GM21515 (cell line): Measurements from ENCODE around the gene BPHL.
"Not testable (repeated sequence)": the region's sequence is repeated elsewhere in the genome, so short reads cannot be mapped to it uniquely, and the experiment has no call there.

Experiments
- ATAC-seq: cut with Tn5 transposase; IDR thresholded peaks from one replicate; pipeline ENCODE4 v1.9.1; 2021; ENCODE audit not compliant: unreplicated experiment

The BPHL gene

GRCh38 chr6:3120765-3121089, 2.2 kb downstream of the BPHL start:
- ATAC-seq: no peak

DNA sequence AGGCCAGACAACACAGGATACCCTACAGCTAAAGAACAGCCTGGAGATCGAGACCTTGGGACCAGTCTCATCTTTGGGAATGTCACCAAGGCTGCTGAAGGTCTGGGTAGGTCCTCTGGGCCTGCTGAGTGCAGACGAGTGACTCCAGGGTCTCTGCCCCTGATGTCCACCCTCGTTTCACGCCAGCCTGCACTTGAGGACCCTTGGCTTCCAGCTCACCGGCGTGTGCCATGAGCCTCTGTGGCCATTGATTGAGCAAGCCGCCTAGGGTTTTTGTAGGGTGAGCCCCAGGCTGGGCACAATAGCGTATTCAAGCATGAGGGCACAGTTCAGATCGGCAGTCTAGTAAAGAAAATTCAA, 4.3 kb downstream of the BPHL start:
- ATAC-seq: no peak

- ATAC-seq: no peak
Observed at GRCh38 chr6:3124667-3125066, 6.2 kb downstream of the BPHL start.

DNA sequence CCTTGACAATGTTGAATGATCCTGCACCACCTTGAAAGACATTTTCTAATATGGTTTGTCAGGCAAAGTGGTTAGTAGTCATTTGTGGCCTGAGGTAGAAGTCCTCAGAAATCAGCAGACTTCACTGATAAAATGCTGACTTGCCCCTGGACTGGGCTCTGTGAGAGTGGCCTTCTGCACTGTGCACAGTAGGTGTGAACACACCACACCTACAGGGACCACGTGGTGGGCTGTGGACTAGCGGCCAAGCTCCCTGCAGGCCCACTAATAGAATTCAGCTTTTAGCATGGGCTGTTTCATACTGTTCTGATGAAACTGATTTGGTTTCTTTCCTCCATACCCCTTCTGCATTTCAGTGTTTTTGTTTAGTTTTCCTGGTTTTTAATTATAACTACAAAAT, 7.3 kb downstream of the BPHL start:
- no peak for ATAC-seq

DNA sequence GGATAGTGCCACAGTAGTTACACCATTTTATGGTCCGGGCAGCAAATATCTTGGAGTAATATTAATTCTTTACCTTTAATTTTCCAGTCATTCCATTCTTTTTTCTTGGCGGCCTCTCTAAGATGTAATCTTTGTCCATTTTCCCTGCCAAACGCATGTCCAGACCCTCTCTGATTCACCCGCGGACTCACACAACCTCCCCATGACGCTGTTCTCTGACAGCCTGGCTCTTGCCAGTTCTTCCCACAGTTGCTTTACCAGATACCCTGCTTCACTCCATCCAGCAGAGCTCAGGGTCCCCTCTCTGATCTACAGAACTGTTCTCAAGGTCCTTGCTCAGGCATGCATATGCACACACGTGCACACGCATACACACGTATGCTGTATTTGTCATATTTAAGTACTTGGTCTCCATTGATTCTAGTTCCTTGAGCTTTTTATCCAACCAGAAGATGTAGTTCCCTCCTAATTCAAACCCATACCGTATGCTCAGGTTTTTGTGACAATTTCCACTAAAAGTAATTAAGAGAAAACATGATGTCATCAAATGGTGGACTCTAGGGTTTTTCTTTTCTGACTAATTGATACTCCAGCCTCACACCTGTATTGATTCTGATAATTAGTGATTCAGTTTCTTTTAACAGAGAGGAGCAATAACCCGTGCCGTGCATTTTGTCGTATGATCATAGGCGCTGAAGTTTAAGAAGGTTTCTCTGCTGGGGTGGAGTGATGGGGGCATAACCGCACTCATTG, 10.0 kb downstream of the BPHL start:
- ATAC-seq: no peak

GRCh38 chr6:3131695-3132094, 13.2 kb downstream of the BPHL start:
- ATAC-seq: no peak

- ATAC-seq: no peak
Observed at GRCh38 chr6:3133515-3133914, 15.0 kb downstream of the BPHL start.

GRCh38 chr6:3135668-3136291, 17.3 kb downstream of the BPHL start:
- ATAC-seq: no peak

DNA sequence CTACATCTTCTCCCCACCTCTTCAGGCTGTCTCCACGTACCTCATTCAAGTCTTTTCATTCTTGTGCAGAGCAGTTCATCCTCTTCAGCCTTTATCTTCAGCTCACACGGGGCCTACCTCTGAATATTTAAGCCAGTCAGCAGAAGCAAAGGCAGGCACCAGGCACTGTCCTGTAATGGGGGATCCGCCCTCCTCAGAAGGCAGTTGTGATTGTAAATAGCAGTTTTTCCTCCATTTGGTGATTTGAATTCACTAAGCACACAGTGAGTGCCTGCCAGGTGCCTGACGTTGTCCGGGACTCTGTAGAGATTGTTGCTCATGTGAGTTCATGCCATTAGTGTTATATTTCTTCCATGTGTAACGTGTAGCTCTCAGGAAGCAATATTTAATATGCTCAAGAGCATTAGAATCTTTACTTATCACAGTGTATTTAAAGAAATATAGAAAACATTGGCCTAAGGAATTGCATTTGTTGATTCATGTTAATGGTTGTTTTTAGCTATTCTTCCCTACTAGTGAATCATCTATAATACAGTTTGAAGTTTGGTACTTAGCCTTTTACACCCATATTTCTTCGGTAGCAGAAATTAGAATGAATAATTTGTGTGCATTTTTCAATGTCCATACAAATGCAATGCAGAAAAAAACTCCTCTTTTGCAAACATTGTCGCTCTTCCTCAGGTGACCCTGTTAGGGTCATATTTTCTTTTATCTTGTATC, 17.9 kb downstream of the BPHL start:
- no peak for ATAC-seq

GRCh38 chr6:3137057-3137777, 18.7 kb downstream of the BPHL start:
- no peak for ATAC-seq

DNA sequence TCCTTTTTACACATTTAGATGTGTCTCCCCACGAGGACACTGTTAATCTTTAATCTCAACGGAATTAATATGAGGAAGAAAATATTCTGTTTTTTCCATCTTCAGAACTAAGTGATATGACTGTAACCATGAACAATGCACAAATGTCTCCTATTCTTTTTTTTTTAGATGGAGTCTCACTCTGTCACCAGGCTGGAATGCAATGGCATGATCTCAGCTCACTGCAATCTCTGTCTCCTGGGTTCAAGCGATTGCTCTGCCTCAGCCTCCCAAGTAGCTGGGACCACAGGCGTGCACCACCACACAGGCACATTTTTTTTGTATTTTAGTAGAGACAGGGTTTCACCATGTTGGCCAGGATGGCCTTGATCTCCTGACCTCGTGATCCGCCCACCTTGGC, 19.4 kb downstream of the BPHL start:
- ATAC-seq: not testable (repeated sequence)

DNA sequence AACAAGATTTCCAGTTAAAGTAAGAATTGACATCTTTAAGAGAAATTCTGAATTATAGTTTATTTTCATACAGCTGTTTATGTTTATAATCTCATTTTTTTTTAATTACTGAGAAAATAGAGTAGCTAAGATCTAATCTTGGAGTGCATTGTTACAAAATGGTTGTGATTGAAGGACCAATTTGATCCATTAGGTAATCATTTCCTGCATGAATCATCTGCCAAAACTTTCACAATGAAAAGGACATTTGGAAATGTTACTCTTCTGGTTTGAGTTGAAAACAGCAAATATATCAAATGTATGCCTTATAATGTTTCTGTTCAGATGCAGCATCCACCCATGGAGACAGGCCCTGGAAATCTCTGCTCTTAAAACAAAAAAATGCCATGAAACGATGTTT, 19.8 kb downstream of the BPHL start:
- ATAC-seq: no peak

- no peak for ATAC-seq
Observed at GRCh38 chr6:3139090-3139903, 20.8 kb downstream of the BPHL start.

DNA sequence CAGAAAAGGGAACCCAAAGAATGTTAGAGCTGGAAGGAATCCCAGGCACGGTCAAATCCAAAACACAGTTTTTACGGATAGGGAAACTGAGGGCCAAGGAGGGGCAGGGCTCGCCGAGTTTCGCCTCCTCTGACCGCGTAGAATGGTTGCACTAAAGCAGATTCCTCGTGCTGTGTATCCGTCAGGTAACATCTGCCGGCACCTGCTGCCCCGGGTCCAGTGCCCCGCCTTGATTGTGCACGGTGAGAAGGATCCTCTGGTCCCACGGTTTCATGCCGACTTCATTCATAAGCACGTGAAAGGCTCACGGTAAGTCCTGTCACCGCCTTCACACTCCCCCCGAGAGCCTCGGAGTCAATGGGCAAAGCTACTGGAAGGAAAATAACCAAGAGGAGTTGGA, 21.7 kb downstream of the BPHL start:
- no peak for ATAC-seq

- ATAC-seq: no peak
Observed at GRCh38 chr6:3142536-3142935, 24.0 kb downstream of the BPHL start.

- ATAC-seq: no peak
Observed at GRCh38 chr6:3143158-3143557, 24.6 kb downstream of the BPHL start.

- no peak for ATAC-seq
Observed at GRCh38 chr6:3144571-3144970, 26.1 kb downstream of the BPHL start.

DNA sequence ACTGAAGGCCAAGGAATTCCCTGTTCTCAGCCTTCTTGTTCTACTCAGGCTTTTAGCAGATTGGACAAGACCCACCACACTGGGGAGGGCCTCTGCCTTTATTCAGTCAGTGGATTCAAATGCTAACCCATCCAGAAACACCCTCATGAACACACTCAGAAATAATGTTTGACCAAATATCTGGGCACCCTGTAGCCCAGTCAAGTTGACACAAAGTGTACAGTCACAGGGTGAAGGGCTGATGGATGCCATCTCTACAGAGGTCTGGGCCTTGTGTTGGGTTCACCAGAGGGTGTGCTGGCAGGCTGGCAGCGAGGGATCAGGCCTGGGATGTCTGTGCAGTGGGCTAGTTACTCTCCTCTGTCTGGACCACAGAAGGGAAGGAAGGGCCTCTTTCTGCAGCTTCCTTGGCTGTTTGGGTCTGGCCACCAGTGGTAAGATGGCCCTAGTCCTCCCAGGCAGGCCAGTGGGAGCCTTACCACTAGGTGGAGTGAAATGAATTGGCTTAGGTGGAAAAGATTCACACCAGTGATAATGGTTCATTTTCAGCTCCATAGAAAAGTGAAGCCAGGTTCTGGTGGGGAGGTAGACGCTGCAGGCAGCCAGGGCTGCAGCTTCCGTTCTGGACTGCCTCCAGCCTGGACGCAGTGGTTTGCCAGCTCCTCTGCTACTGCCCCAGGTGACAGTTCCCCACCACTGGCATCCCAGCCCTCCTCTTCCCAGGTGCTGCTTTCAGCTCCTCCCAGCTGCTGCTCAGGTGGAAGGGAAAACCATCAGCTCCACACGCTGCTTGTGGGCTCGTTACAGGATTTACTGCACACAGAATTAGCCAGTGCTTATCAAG, 29.6 kb downstream of the BPHL start:
- ATAC-seq: no peak

- no peak for ATAC-seq
Observed at GRCh38 chr6:3151691-3152090, 33.2 kb downstream of the BPHL start.

GRCh38 chr6:3152689-3153088, 34.2 kb downstream of the BPHL start:
- ATAC-seq: no peak
